Measurements from ENCODE around the gene ALOXE3. TPM values are rescaled to one million over a fixed set of nuclear protein-coding genes. Genes with fewer than 3 reads are reported as not detected.
"Not testable (repeated sequence)": the region's sequence is repeated elsewhere in the genome, so short reads cannot be mapped to it uniquely, and the experiment has no call there.

ALOXE3 gene
- total RNA-seq, 2 experiments from 2014 or later: not detected

DNA sequence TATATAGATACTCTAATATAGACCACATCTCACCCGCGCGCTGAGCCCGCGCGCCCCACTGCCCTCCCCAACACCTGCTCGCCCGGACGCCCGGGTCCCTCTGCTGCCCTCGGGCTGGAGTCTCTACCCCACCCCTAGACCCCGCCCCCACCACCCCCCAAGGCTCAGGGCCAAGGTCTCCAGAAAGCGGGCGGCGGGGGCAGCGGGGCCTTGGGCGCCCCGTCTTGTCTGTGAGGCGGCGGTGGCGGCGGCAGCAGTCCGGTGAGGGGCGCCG is 3.0 kb upstream of the ALOXE3 start:
- no peaks in the 10 kb centered on the region for H3K9me3 Mint-ChIP-seq
- H3K4me3 Mint-ChIP-seq: peak overlapping the region; percentile 91
- peak; percentile 0 for ATAC-seq (ENCODE audit: low read depth)
- peaks cover 64% of the 10 kb centered on the region for H3K4me1 Mint-ChIP-seq
- POLR2A ChIA-PET: interaction anchor here (1.4 to 4.3 kb wide), 2 partner anchors 37 to 52 kb away, joined by 3 to 34 read pairs; no protein-coding TSS in a partner anchor
- H3K27me3 Mint-ChIP-seq: peaks cover 53% of the 10 kb centered on the region
- no peak for DNase-seq
- no peak overlapping the region for H3K27ac Mint-ChIP-seq
- H3K36me3 Mint-ChIP-seq: peaks cover 4% of the 10 kb centered on the region

DNA sequence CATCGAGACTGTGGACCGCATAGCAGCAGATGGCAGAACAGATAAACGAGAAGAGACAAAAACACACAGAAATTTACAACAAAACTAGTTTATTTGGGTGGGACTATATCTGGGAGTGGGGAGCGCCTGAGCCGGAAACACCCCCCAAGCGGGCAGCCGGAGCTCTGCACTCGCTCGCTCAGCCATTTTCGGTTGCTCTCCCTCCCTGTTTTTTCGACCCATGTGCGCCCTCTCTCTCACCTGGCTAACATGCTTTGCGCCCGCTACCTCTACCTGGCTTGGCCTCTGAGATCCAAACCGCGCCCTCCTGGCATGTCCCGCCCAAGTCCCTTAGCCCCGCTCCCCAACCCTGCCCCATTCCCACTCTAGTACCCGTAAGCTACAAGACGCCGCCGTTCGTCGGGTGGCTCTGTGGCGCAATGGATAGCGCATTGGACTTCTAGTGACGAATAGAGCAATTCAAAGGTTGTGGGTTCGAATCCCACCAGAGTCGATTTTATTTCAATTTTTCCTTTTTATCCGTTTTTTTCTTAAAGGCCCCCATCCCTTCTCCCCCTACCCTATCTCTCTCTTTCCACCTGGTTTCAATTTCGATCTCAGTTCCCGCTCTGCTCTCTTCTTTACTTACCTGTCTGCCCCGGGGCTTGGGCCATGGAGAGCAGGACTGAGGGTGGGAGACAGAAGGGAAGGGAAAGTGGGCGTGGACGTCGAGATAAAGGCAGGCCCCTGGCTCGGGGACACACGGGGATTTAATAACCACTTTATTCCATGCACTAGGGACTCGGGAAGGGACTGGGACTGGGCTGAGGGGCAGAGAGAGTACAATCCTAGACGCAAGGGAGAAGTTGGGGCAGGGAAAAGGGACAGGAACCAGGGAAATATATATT is 2.4 kb upstream of the ALOXE3 start:
- peak; percentile 11 for ATAC-seq (ENCODE audit: low read depth)
- Mint-ChIP-seq H3K27ac (peak overlapping the region; percentile 92), H3K27me3 (peaks cover 58% of the 10 kb centered on the region), H3K36me3 (peaks cover 4% of the 10 kb centered on the region), H3K4me3 (peak overlapping the region; percentile 91), H3K9me3 (no peaks in the 10 kb centered on the region), H3K4me1 (peaks cover 61% of the 10 kb centered on the region)
- DNase-seq: peak; percentile 81
- POLR2A ChIA-PET: interaction anchor here (0.9 to 4.3 kb wide), 11 partner anchors 36 to 174 kb away, joined by 3 to 34 read pairs (median 10); partner anchors contain the start of genes AURKB, BORCS6, CTC1 and SLC25A35

DNA sequence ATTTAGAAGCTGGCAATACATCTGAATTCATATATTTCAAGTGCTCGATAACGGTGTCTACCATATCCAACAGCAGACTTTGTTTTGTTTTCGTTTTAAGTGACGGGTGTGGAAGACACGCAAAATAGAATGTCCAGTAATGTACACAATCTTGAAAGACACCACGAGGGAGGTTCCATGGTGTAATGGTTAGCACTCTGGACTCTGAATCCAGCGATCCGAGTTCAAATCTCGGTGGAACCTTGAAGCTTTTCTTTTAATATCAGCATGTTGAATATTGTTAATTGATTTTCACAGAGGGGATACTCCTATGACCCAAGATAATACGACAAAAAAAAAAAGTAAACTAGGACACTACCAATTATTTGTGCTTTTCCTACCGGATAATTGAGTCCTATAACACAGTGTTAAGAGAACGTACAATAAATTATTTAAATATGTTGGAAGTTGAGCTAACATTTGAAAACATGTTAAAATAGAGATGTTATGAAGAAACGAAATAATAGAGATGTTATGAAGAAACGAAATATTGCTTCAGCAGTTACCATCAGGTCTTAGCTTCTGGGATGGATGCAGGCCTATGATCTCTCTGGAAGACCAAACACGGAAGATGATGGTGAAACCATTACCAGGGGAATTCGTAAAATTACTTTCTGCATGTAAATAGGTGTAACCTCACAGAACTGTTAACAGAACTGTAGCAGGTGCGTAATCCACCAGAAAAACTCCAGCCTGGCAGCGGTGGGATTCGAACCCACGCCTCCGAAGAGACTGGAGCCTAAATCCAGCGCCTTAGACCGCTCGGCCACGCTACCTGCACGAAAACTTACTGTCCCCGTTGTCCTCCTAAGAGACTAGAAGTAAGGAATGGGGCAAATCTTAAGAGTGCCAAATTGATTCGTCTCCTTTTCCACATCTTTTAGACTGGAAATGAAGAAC is 1.5 kb upstream of the ALOXE3 start:
- Mint-ChIP-seq H3K27ac (peak overlapping the region; percentile 92), H3K4me1 (peaks cover 54% of the 10 kb centered on the region), H3K27me3 (peaks cover 62% of the 10 kb centered on the region), H3K36me3 (peaks cover 2% of the 10 kb centered on the region), H3K4me3 (peak overlapping the region; percentile 91), H3K9me3 (no peaks in the 10 kb centered on the region)
- ATAC-seq (ENCODE audit: low read depth) (peak; percentile 28), DNase-seq (peak; percentile 85)
- POLR2A ChIA-PET: interaction anchor here (0.6 to 2.5 kb wide), 20 partner anchors 9 to 212 kb away, joined by 3 to 28 read pairs (median 4); partner anchors contain the start of genes AURKB, BORCS6, CTC1 and SLC25A35

DNA sequence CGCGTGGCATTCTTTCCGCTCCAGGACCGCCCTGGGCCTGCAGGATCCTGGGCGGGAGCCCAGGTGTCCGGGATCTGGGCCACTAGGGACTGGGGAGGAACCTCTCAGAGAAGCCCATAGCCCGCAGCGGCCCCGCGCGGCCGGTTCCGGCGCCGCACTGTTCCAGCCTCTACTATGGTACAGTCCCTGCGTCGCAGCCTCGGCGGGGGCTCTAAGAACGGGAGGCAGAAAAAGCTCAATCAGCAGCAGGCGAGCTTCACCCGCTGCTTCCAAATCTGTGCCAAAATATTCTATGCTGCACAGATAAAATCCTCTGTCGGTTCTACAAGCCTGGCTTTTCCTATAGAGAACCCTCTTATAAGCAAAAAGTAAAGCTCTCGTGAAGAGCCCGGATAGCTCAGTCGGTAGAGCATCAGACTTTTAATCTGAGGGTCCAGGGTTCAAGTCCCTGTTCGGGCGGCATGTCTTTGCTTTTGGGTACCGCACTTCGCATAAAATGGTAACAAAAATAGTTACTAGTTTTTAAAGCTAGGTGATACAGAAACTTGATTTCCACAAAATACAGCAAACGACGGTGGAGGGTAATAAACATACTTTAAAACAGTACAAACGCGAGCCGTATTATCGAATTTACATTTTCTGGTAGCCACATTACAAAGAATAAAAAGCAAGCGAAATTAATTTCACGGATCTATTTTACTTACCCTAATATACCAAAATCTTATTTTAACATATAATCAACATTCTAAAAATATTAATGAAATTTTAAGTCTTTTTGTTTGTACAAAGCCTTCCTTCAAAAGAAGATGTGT is 661 bp upstream of the ALOXE3 start:
- peak; percentile 68 for ATAC-seq (ENCODE audit: low read depth)
- peaks cover 46% of the 10 kb centered on the region for H3K4me1 Mint-ChIP-seq
- POLR2A ChIA-PET: interaction anchor here (0.6 to 2.5 kb wide), 17 partner anchors 8 to 176 kb away, joined by 3 to 28 read pairs (median 4); partner anchors contain the start of genes AURKB, BORCS6, SLC25A35 and TMEM107

DNA sequence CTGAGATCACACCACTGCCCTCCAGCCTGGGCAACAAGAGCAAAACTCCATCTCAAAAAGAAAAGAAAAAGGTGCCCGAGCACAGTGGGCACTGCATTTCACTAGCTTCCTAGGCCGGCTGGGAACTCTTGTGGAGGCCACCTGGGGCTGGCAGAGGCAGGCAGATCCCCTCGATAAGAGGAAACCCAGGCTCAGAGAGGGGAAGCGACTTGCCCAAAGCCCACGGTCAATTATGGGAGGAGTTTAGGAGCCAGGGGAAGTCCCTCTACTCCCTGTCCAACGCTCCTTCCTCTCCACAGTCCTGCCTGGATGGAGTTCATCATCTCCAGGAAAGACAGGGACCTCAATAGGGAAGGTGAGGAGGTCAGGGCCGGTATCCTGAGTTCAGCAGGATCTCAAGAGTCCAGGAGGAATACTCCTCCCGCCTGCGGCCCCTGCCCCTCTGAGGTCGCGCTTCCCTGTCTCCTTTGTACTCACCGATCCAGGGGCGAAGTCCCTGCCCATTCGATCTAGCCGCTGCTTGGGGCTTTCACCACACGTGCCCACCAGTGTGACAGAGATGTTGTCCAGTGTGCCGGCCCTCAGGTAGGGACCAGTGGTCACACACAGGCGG is 841 bp downstream of the ALOXE3 start:
- ATAC-seq (ENCODE audit: low read depth) (no peak), DNase-seq (no peak)
- peaks cover 2% of the 10 kb centered on the region for H3K36me3 Mint-ChIP-seq
- H3K27me3 Mint-ChIP-seq: peaks cover 61% of the 10 kb centered on the region
- H3K9me3 Mint-ChIP-seq: no peaks in the 10 kb centered on the region
- H3K4me3 Mint-ChIP-seq: peak overlapping the region; percentile 90
- H3K27ac Mint-ChIP-seq: no peak overlapping the region
- POLR2A ChIA-PET: interaction anchor here (0.8 to 1.2 kb wide), 2 partner anchors 38 to 56 kb away, joined by 3 to 4 read pairs; no protein-coding TSS in a partner anchor
- peaks cover 37% of the 10 kb centered on the region for H3K4me1 Mint-ChIP-seq

More for the DNA sequence above, 661 bp upstream of the ALOXE3 start:
- Mint-ChIP-seq H3K9me3 (no peaks in the 10 kb centered on the region), H3K27ac (peak overlapping the region; percentile 92), H3K4me3 (peak overlapping the region; percentile 91), H3K36me3 (peaks cover 2% of the 10 kb centered on the region), H3K27me3 (peaks cover 61% of the 10 kb centered on the region)
- DNase-seq: peak; percentile 90

DNA sequence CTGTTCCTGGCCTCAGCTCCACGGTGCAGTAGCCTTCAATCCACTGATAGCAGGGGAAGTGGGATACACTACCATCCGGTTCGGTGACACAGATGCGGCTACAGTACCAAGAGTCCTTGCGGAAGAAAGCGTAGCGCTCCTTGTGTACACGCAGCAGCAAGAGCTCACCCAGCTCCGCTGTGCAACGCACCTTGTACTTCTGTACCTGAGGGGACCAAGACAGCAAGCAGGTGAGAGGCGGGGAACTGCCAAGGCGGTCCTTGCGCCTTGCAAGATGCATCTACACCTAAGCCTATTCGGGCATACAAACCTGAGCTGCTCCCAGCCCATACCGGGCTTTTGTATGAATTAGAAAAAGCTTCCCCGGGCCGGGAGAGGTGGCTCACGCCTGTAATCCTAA is 1.5 kb downstream of the ALOXE3 start:
- no peaks in the 10 kb centered on the region for H3K9me3 Mint-ChIP-seq
- H3K4me3 Mint-ChIP-seq: peak overlapping the region; percentile 4
- H3K36me3 Mint-ChIP-seq: peaks cover 2% of the 10 kb centered on the region
- H3K4me1 Mint-ChIP-seq: peaks cover 36% of the 10 kb centered on the region
- ATAC-seq (ENCODE audit: low read depth) (no peak), DNase-seq (no peak)
- H3K27ac Mint-ChIP-seq: no peak overlapping the region
- H3K27me3 Mint-ChIP-seq: peaks cover 59% of the 10 kb centered on the region
- POLR2A ChIA-PET: interaction anchor here (0.8 kb wide), 1 partner anchor 39 kb away, joined by 3 read pairs; no protein-coding TSS in a partner anchor

DNA sequence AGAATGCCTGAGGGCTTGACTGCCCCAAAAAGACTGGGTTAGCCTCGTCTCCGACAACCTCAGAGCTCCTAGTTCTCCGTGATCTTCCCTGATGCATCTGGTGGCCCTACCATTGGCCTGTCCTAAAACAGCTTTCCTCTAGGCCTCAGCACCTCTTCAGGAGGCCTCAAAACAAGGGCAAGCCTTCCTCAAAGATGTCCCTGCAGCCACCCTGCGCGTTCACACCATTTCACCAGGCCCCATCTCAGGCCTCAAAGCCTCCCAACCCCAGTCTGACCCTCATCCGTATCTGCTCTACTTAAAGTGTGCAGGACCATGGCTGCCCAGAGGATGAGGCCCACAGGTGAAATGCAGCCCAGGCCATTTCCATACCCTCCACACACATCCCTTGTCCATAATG is 7.4 kb downstream of the ALOXE3 start:
- POLR2A ChIA-PET: interaction anchor here (1.3 kb wide), 1 partner anchor 8 kb away, joined by 3 read pairs; no protein-coding TSS in a partner anchor

DNA sequence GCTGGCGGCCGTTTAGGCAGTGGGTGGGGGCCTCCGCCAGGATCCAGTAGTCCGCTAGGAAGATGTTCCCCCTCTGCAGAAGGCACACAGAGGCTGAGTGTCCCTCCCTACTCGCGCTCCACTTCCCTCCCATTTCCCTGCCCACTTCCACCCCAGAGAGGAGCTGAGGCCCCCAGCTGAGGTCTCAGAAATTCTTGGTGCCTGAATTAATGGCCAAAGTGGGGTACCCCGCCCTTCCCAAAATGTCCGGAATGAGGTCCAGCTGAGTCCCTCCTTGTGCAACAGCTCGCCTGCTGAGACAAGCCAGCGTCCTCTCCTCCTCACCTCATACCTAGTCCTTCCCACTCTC is 7.9 kb downstream of the ALOXE3 start:
- POLR2A ChIA-PET: interaction anchor here (0.8 to 1.3 kb wide), 3 partner anchors 9 to 30 kb away, joined by 3 to 5 read pairs (median 3); no protein-coding TSS in a partner anchor
- peak overlapping the region; percentile 9 for H3K4me3 Mint-ChIP-seq

More for the DNA sequence above, 7.4 kb downstream of the ALOXE3 start:
- H3K4me1 Mint-ChIP-seq: peaks cover 9% of the 10 kb centered on the region
- H3K27ac Mint-ChIP-seq: no peak overlapping the region
- H3K36me3 Mint-ChIP-seq: no peaks in the 10 kb centered on the region
- H3K27me3 Mint-ChIP-seq: peaks cover 54% of the 10 kb centered on the region
- DNase-seq (no peak), ATAC-seq (ENCODE audit: low read depth) (no peak)
- H3K4me3 Mint-ChIP-seq: no peak overlapping the region
- no peaks in the 10 kb centered on the region for H3K9me3 Mint-ChIP-seq

DNA sequence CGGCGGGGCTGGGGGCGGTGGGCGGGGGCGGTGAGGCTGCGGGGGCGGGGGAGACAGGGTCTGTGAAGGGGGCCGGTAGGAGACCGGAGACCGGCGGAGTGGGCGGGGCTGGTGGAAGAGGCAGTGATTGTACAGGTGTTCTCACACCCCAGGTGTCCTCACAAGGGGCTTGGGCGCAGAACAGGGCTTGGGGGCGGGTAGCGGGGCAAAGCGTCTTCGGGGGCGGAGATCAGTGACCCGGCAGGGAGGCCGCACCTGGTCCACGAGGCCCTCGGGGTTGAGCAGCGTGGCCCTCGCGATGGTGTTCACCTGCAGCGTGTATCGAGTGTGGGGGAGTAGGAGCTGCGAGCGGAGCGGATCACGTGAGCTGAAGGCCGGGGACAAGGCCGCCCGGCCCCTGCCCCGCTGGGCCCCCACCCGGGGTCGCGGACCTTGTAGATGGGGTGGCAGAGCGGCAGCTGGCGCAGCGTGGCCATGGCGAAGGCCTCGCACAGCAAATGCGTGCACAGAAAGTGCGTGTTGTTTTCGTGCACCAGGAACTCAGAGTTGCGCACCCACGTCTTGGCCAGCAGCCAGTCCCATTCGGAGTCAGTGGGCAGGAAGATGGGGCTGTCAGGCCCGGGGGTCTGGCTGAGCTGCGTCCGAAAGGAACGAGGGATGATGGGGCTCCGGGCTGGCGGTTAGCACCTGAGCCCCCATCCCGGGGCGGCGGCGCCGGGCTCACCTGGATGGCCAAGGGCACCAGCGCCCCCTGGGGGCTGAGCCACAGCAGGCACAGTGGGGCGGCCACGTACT is 8.5 kb downstream of the ALOXE3 start:
- ATAC-seq (ENCODE audit: low read depth) (peak; percentile 96), DNase-seq (peak; percentile 91)
- POLR2A ChIA-PET: interaction anchor here (0.6 to 1.3 kb wide), 4 partner anchors 9 to 724 kb away, joined by 3 to 5 read pairs (median 3); no protein-coding TSS in a partner anchor
- Mint-ChIP-seq H3K27ac (no peak overlapping the region), H3K4me3 (peak overlapping the region; percentile 53), H3K27me3 (peaks cover 49% of the 10 kb centered on the region), H3K36me3 (no peaks in the 10 kb centered on the region), H3K9me3 (no peaks in the 10 kb centered on the region), H3K4me1 (peaks cover 9% of the 10 kb centered on the region)

More for the DNA sequence above, 7.9 kb downstream of the ALOXE3 start:
- Mint-ChIP-seq H3K36me3 (no peaks in the 10 kb centered on the region), H3K4me1 (peaks cover 9% of the 10 kb centered on the region), H3K27ac (no peak overlapping the region), H3K27me3 (peaks cover 53% of the 10 kb centered on the region), H3K9me3 (no peaks in the 10 kb centered on the region)
- no peak for ATAC-seq (ENCODE audit: low read depth)
- DNase-seq: no peak

DNA sequence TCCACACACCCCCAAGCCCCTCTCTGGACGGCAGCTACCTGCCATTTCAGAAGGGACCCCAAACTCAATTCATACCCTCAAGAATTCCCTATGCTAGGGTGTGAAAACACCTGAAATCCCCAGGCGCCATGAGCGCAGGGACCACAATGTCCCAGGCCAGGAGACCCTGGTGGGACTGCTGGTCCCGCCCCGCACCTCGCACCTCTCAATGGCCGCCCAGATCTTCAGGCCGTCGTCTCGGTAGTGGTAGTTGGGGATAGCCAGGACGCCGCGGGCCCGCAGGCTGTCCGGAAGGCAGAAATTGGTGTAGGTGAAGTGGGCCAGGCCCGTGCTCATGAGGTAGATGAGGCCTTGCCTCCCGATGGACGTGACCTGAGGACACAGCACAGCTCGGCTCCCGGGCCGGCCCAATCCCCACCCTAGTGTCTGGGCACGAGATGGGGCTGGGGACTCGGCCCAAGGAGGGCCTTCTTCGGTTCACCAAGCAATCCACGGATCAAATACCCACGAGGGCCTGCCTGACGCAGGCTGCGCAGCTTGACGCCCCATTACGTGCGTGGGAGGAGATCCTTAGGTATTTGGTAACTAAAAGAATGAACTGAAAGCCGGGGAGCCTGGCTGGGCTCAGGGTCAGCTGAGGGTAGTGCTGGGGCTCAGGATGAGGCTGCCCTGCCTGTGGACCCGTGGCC is 9.2 kb downstream of the ALOXE3 start:
- H3K27ac Mint-ChIP-seq: no peak overlapping the region
- peaks cover 9% of the 10 kb centered on the region for H3K4me1 Mint-ChIP-seq
- no peak for ATAC-seq (ENCODE audit: low read depth)
- POLR2A ChIA-PET: interaction anchor here (0.6 to 1.2 kb wide), 2 partner anchors 28 to 724 kb away, joined by 3 to 5 read pairs; no protein-coding TSS in a partner anchor
- no peaks in the 10 kb centered on the region for H3K36me3 Mint-ChIP-seq
- DNase-seq: no peak
- peaks cover 43% of the 10 kb centered on the region for H3K27me3 Mint-ChIP-seq
- H3K4me3 Mint-ChIP-seq: no peak overlapping the region
- H3K9me3 Mint-ChIP-seq: no peaks in the 10 kb centered on the region

DNA sequence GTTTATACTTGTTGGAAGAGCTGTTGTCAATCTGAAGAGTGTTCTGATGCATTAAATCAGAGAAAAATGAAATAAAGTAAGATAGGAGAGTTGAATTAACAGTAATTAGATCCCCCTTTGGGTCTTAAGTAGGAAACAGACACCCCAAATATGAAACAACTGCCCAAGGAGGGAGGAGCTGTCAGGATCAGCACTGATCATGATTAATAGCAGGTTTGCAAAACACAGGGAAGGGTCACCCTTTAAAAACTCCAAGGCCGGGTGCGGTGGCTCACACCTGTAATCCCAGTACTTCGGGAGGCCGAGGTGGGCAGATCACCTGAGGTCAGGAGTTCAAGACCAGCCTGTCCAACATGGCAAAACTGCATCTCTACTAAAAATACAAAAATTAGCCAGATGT is 11.3 kb downstream of the ALOXE3 start:
- H3K4me1 Mint-ChIP-seq; DNase-seq; H3K9me3 Mint-ChIP-seq; H3K4me3 Mint-ChIP-seq; POLR2A ChIA-PET; H3K36me3 Mint-ChIP-seq; ATAC-seq (ENCODE audit: low read depth); H3K27ac Mint-ChIP-seq: not testable (repeated sequence)
- peaks cover 32% of the 10 kb centered on the region for H3K27me3 Mint-ChIP-seq
